ENCODE measurements around the gene SMIM7. TPM values are rescaled to one million over a fixed set of nuclear protein-coding genes. Genes with fewer than 3 reads are reported as not detected.

Gene SMIM7
- total RNA-seq, 1 experiment from 2014 or later, result 77.6 TPM

- Histone ChIP-seq H3K79me2 (ENCODE audit: insufficient read depth, low read length) (no peaks in the 10 kb centered on the region), H3K79me1 (ENCODE audit: insufficient read depth, low read depth, low read length, poor library complexity, severe bottlenecking) (no peaks in the 10 kb centered on the region), H3K23ac (ENCODE audit: insufficient read length, low read depth, low read length) (no peak overlapping the region), H3K9me3 (ENCODE audit: control insufficient read depth, low read depth, low read length) (no peaks in the 10 kb centered on the region), H2AFZ (ENCODE audit: low read length) (no peak overlapping the region), H3K27me3 (ENCODE audit: insufficient read depth, low read length) (no peaks in the 10 kb centered on the region), H2AK5ac (ENCODE audit: insufficient read length, low read length) (no peak overlapping the region), H3K27ac (ENCODE audit: insufficient read length, low read depth, low read length) (no peak overlapping the region), H3K56ac (ENCODE audit: insufficient read length, low read depth, low read length) (no peak overlapping the region), H3K4me1 (ENCODE audit: insufficient read depth, low read length) (no peaks in the 10 kb centered on the region), H3K4ac (ENCODE audit: low read depth, low read length) (no peak overlapping the region), H4K91ac (ENCODE audit: insufficient read length, low read depth, low read length) (no peak overlapping the region), H2BK12ac (ENCODE audit: insufficient read length, low read depth, low read length) (no peak overlapping the region), H2BK15ac (ENCODE audit: low read depth, low read length) (no peak overlapping the region), H3K4me2 (ENCODE audit: insufficient read depth, insufficient read length, low read length) (no peak overlapping the region), H3K18ac (ENCODE audit: insufficient read length, low read depth, low read length) (no peak overlapping the region), H4K8ac (replicated peaks; ENCODE audit: insufficient read length, low read depth, low read length) (no peak overlapping the region), H3K9ac (ENCODE audit: extremely low read depth, insufficient read length, low read length) (no peak overlapping the region), H4K20me1 (ENCODE audit: control insufficient read depth, insufficient read depth, insufficient read length) (no peaks in the 10 kb centered on the region), H3T11ph (ENCODE audit: low read length) (no peak overlapping the region), H4K5ac (ENCODE audit: insufficient read length, low read depth, low read length) (no peak overlapping the region), H2BK120ac (ENCODE audit: low read depth, low read length, poor library complexity, severe bottlenecking) (no peak overlapping the region), H3K23me2 (ENCODE audit: insufficient read length, low read depth, low read length, poor library complexity, severe bottlenecking) (no peaks in the 10 kb centered on the region), H2BK5ac (ENCODE audit: insufficient read length, low read length) (no peak overlapping the region), H2BK20ac (ENCODE audit: low read depth, low read length, poor library complexity, severe bottlenecking) (no peak overlapping the region), H3K14ac (ENCODE audit: insufficient read depth, low read length) (no peak overlapping the region)
- H3K36me3 Mint-ChIP-seq (ENCODE audit: insufficient read depth in 1 of 3, low read depth in 3 of 3), result peaks cover 0 to 4% (median 1%) of the 10 kb centered on the region in 3 experiments; a peak in 2 of 7 replicates
- DNase-seq, result no peak
- WGBS (ENCODE audit: extremely low coverage, insufficient read length, low lambda C conversion rate), result no CpG with 5 or more reads among the region's 5 CpGs
- no peak overlapping the region for H3K27ac Mint-ChIP-seq
- H3K27me3 Mint-ChIP-seq (ENCODE audit: low read depth), result no peaks in the 10 kb centered on the region; the same call in 1 of the 2 replicates
- H3K4me1 Mint-ChIP-seq, result peaks cover 5 to 7% of the 10 kb centered on the region in 2 experiments; a peak in 2 of 4 replicates
- no peak for TF ChIP-seq CTCF (conservative IDR thresholded peaks at IDR 0.05)
- no peaks in the 10 kb centered on the region for H3K9me3 Mint-ChIP-seq
- H3K4me3 Mint-ChIP-seq, result no peak overlapping the region
Measured at GRCh38 chr19:16668176-16668575, 8.2 kb upstream of the SMIM7 start.

Data from H9 (cell line).